HCT116 (cell line): ENCODE measurements around the gene TRIP13. TPM values are rescaled to one million over a fixed set of nuclear protein-coding genes. Genes with fewer than 3 reads are reported as not detected.

Experiments used
- ATAC-seq: fragments of 200-7000 bp; cut with Tn5 transposase; 2 replicates; pipeline ENCODE4 v1.9.1; 2020; ENCODE audit warnings: mild to moderate bottlenecking, moderate library complexity
- BruUV-seq: library from RNA; stranded (reverse); fragments of 400-500 nt; replicated peaks from 2 replicates; lab custom pipeline; 2021; lab: Mats Ljungman, UMichigan
- CTCF ChIA-PET: fragments of 300-600 bp; sonication (Branson Sonifier 250); formaldehyde crosslinking; loops from one replicate; lab custom pipeline; 2021; ENCODE audit warnings: antibody characterized with exemption; lab: Charles Lee
- POLR2A ChIA-PET: fragments of 300-600, 350-600 bp; sonication (Branson Sonifier 250); formaldehyde crosslinking; loops from one replicate; lab custom pipeline; 2021; ENCODE audit warnings: antibody characterized with exemption; lab: Charles Lee
- RAD21 ChIA-PET, 2 experiments: fragments of 300-600 bp; sonication (Branson Sonifier 250); formaldehyde crosslinking; loops; one replicate each; lab custom pipeline; 2023; ENCODE audit warnings: low total read pairs in 2 of 2; ENCODE audit not compliant: uncharacterized antibody in 2 of 2, unreplicated experiment in 2 of 2, low non-redundant PET in 1 of 2; lab: Charles Lee
- DNase-seq: peaks from one replicate; pipeline ENCODE4 v3.0.0-alpha.2; 2010; ENCODE audit warnings: low read depth, low spot score
- H2AFZ ChIP-seq: fragments of 200-600 bp; shearing (Covaris generic), sonication (generic); 2 replicates; pipeline ENCODE4 v1.6.1; 2017; ENCODE audit warnings: low read depth, mixed run types, mixed read lengths, antibody characterized with exemption, low read length; ENCODE audit not compliant: poor library complexity, severe bottlenecking
- H3K27ac ChIP-seq: 2 replicates; pipeline ENCODE4 v1.5.1; 2012; ENCODE audit warnings: low read depth, low read length
- H3K27me3 ChIP-seq: fragments of 200-600 bp; sonication (generic); 2 replicates; pipeline ENCODE4 v1.6.1; 2016; ENCODE audit warnings: mixed run types, low read length, mixed read lengths; ENCODE audit not compliant: insufficient read depth
- H3K36me3 ChIP-seq, 2 experiments: fragments of 200-500 bp in 1 of 2; fragments of 200-600 bp in 1 of 2; sonication (Bioruptor generic) in 1 of 2; sonication (generic) in 1 of 2; 2 replicates each; pipeline versions ENCODE4 v1.5.1 to v1.6.1; 2014 to 2016; ENCODE audit warnings: low read length in 2 of 2, inconsistent platforms in 1 of 2, mixed read lengths in 1 of 2, mixed run types in 1 of 2; ENCODE audit not compliant: insufficient read depth in 2 of 2, control insufficient read depth in 1 of 2
- H3K4me1 ChIP-seq, 2 experiments: fragments of 200-600 bp in 1 of 2; sonication (generic) in 1 of 2; 2 replicates each; pipeline versions ENCODE4 v1.5.1 to v1.6.1; 2012 to 2017; ENCODE audit warnings: low read length in 2 of 2, inconsistent platforms in 1 of 2, mild to moderate bottlenecking in 1 of 2, mixed read lengths in 1 of 2, mixed run types in 1 of 2, moderate library complexity in 1 of 2; ENCODE audit not compliant: insufficient read depth in 2 of 2, control insufficient read depth in 1 of 2
- H3K4me2 ChIP-seq: fragments of 200-600 bp; sonication (generic); 2 replicates; pipeline ENCODE4 v1.6.1; 2017; ENCODE audit warnings: mixed run types, low read length, mixed read lengths
- H3K4me3 ChIP-seq, 2 experiments: fragments of 200-600 bp in 1 of 2; sonication (generic) in 1 of 2; replicated peaks in 1 of 2; 2 replicates each; pipeline ENCODE4 v1.5.1; 2011 to 2016; ENCODE audit warnings: low read length in 2 of 2, control low read depth in 1 of 2, low read depth in 1 of 2, mild to moderate bottlenecking in 1 of 2, mixed read lengths in 1 of 2, mixed run types in 1 of 2
- H3K79me2 ChIP-seq: fragments of 200-600 bp; sonication (generic); 2 replicates; pipeline ENCODE4 v1.6.1; 2017; ENCODE audit warnings: mild to moderate bottlenecking, mixed run types, low read length, moderate library complexity, mixed read lengths; ENCODE audit not compliant: insufficient read depth
- H3K9ac ChIP-seq: fragments of 200-600 bp; sonication (generic); 2 replicates; pipeline ENCODE4 v1.6.1; 2016; ENCODE audit warnings: low read length, mixed read lengths
- H3K9me2 ChIP-seq: fragments of 200-600 bp; sonication (generic), shearing (Covaris generic); 2 replicates; pipeline ENCODE4 v1.6.1; 2017; ENCODE audit warnings: mixed run types, mild to moderate bottlenecking, moderate library complexity; ENCODE audit not compliant: insufficient read depth
- H3K9me3 ChIP-seq, 2 experiments: fragments of 200-500 bp in 1 of 2; fragments of 200-600 bp in 1 of 2; sonication (Bioruptor generic) in 1 of 2; sonication (generic) in 1 of 2; 2 replicates each; pipeline ENCODE4 v1.6.1; 2014 to 2017; ENCODE audit warnings: low read length in 2 of 2, mixed read lengths in 2 of 2, inconsistent platforms in 1 of 2, low read depth in 1 of 2, mild to moderate bottlenecking in 1 of 2, mixed run types in 1 of 2, moderate library complexity in 1 of 2; ENCODE audit not compliant: control insufficient read depth in 1 of 2, insufficient read depth in 1 of 2
- H4K20me1 ChIP-seq: fragments of 200-600 bp; sonication (generic), shearing (Covaris generic); 2 replicates; pipeline ENCODE4 v1.6.1; 2017; ENCODE audit warnings: mixed run types, mild to moderate bottlenecking, moderate library complexity; ENCODE audit not compliant: insufficient read depth
- CBX3 ChIP-seq: IDR thresholded peaks from 2 replicates; pipeline ENCODE4 v1.6.1; 2012; ENCODE audit warnings: low read depth
- CEBPB ChIP-seq: IDR thresholded peaks from 2 replicates; pipeline ENCODE4 v1.6.1; 2012; ENCODE audit warnings: low read depth
- ELF1 ChIP-seq: IDR thresholded peaks from 2 replicates; pipeline ENCODE4 v1.6.1; 2012; ENCODE audit warnings: low read depth, borderline replicate concordance
- FOSL1 ChIP-seq: IDR thresholded peaks from 2 replicates; pipeline ENCODE4 v1.6.1; 2012; ENCODE audit warnings: low read depth
- MAX ChIP-seq: IDR thresholded peaks from 2 replicates; pipeline ENCODE4 v1.6.1; 2012
- POLR2A ChIP-seq: IDR thresholded peaks from 2 replicates; pipeline ENCODE4 v1.7.0; 2011; ENCODE audit warnings: borderline replicate concordance; ENCODE audit not compliant: insufficient read depth, insufficient read length; ENCODE audit errors: extremely low read depth
- SIN3A ChIP-seq: IDR thresholded peaks from 2 replicates; pipeline ENCODE4 v1.6.1; 2012; ENCODE audit warnings: low read depth
- SRF ChIP-seq: IDR thresholded peaks from 2 replicates; pipeline ENCODE4 v1.6.1; 2012; ENCODE audit warnings: low read depth
- TCF7L2 ChIP-seq: IDR thresholded peaks from 2 replicates; pipeline ENCODE4 v1.7.0; 2011; ENCODE audit warnings: borderline replicate concordance, inconsistent platforms; ENCODE audit not compliant: insufficient read depth, insufficient read length; ENCODE audit errors: extremely low read depth
- YY1 ChIP-seq: IDR thresholded peaks from 2 replicates; pipeline ENCODE4 v1.6.1; 2011; ENCODE audit warnings: low read length, low read depth, moderate library complexity, mild to moderate bottlenecking; ENCODE audit not compliant: insufficient replicate concordance; ENCODE audit errors: extremely low read depth
- ZFX ChIP-seq: fragments of 450-650 bp; IDR thresholded peaks from 2 replicates; pipeline ENCODE4 v1.6.1; 2017
- ZNF274 ChIP-seq: fragments of 200-500 bp; sonication (Bioruptor generic); IDR thresholded peaks from 2 replicates; pipeline ENCODE4 v1.6.1; 2014; ENCODE audit warnings: mild to moderate bottlenecking, low read depth, low read length, inconsistent platforms
- intact Hi-C: fragments of 100-400 bp; cut with micrococcal nuclease; formaldehyde crosslinking; loops from 2 replicates; pipeline ENCODE4 v1.10.0; 2022
- total RNA-seq: library from RNA; stranded (reverse); gene quantifications from one replicate; pipeline ENCODE4 v1.2.1, GENCODE V29; 2021; ENCODE audit not compliant: unreplicated experiment
- TF ChIP-seq, protein P1 (sequence below): IDR thresholded peaks from 2 replicates; pipeline ENCODE4 v1.6.1; 2012; ENCODE audit warnings: low read depth
- TF ChIP-seq, protein P2 (sequence below), 3 experiments: fragments of 200-600 bp in 1 of 3; sonication (generic) in 1 of 3; IDR thresholded peaks in 2 of 3; conservative IDR thresholded peaks in 1 of 3; 2 replicates each; pipeline ENCODE4 v1.5.1; 2012 to 2017; ENCODE audit warnings: low read depth in 2 of 3, low read length in 2 of 3, antibody characterized with exemption in 1 of 3, borderline replicate concordance in 1 of 3, control low read depth in 1 of 3, mild to moderate bottlenecking in 1 of 3, mixed read lengths in 1 of 3, mixed run types in 1 of 3, moderate library complexity in 1 of 3; ENCODE audit not compliant: insufficient read depth in 1 of 3

Gene TRIP13
- total RNA-seq, 1 experiment from 2014 or later = 45.0 TPM

DNA sequence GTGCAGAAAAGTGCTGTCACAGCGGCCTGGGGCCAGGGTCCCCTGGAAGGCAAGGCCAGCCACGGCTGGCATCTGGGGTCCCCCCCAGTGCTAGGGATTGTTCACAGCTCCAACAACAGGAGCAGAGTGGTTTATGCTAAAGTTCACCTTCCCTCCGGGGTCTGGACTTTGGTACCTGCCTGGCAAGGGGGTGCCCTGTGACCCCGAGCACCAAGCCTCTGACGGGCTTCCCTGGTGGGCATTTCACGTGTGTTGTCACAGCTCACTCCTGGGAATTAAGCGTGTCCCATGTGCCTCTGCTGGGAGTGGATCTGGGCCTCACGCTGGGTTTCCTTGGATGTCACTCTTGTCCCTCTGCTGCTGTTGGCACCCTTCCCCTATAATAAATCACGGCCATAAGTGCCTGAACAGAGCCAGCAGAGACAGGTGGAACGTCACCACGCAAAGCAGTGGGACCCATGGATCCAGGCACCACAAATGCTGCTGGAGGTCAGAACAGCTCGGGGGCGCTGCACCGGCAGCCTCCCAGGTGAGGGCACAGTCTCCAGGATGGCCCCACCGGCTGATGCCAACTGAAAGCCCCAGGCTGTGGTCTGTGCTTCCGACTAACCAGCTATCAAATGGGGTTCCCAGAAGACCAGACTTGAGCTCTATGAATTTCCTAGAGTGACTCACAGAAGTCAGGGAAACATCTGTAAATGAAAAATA lies 24.1 kb upstream of the TRIP13 start:
- RAD21 ChIA-PET = no interaction called here
- no TSS peak for BruUV-seq
- Histone ChIP-seq H2AFZ (no peak overlapping the region), H3K9me3 (no peaks in the 10 kb centered on the region), H3K9me2 (no peaks in the 10 kb centered on the region), H3K36me3 (peaks cover 53 to 66% of the 10 kb centered on the region in 2 experiments), H3K27me3 (no peaks in the 10 kb centered on the region), H3K27ac (no peak overlapping the region), H4K20me1 (no peaks in the 10 kb centered on the region), H3K4me3 (no peak overlapping the region), H3K4me2 (no peak overlapping the region), H3K4me1 (no peaks in the 10 kb centered on the region), H3K79me2 (peaks cover 9% of the 10 kb centered on the region; the same call in 1 of the 2 replicates), H3K9ac (no peak overlapping the region)
- ATAC-seq (no peak), DNase-seq (no peak)
- POLR2A ChIA-PET = no interaction called here
- intact Hi-C loops = no loop called here
- TF ChIP-seq FOSL1 (no peak), MAX (no peak)
- CTCF ChIA-PET = no interaction called here

GRCh38 chr5:870956-871355 lies 21.7 kb upstream of the TRIP13 start:
- Histone ChIP-seq H3K36me3 (peaks cover 60 to 77% of the 10 kb centered on the region in 2 experiments), H3K9me3 (no peaks in the 10 kb centered on the region), H3K4me3 (no peak overlapping the region), H3K27me3 (no peaks in the 10 kb centered on the region), H4K20me1 (no peaks in the 10 kb centered on the region), H2AFZ (no peak overlapping the region), H3K4me2 (no peak overlapping the region), H3K4me1 (no peaks in the 10 kb centered on the region), H3K9me2 (no peaks in the 10 kb centered on the region), H3K79me2 (peaks cover 28% of the 10 kb centered on the region; the same call in 1 of the 2 replicates), H3K9ac (no peak overlapping the region), H3K27ac (no peak overlapping the region)
- ChIA-PET RAD21 (no interaction called here), POLR2A (no interaction called here), CTCF (no interaction called here)
- DNase-seq = no peak
- intact Hi-C loops = no loop called here
- no peak for ATAC-seq
- TF ChIP-seq CEBPB = no peak
- TF ChIP-seq CBX3 = no peak
- TF ChIP-seq ELF1 = no peak
- no peak for TF ChIP-seq ZNF274
- no peak for TF ChIP-seq SIN3A
- no peak for TF ChIP-seq TCF7L2
- TF ChIP-seq, protein P1, sequence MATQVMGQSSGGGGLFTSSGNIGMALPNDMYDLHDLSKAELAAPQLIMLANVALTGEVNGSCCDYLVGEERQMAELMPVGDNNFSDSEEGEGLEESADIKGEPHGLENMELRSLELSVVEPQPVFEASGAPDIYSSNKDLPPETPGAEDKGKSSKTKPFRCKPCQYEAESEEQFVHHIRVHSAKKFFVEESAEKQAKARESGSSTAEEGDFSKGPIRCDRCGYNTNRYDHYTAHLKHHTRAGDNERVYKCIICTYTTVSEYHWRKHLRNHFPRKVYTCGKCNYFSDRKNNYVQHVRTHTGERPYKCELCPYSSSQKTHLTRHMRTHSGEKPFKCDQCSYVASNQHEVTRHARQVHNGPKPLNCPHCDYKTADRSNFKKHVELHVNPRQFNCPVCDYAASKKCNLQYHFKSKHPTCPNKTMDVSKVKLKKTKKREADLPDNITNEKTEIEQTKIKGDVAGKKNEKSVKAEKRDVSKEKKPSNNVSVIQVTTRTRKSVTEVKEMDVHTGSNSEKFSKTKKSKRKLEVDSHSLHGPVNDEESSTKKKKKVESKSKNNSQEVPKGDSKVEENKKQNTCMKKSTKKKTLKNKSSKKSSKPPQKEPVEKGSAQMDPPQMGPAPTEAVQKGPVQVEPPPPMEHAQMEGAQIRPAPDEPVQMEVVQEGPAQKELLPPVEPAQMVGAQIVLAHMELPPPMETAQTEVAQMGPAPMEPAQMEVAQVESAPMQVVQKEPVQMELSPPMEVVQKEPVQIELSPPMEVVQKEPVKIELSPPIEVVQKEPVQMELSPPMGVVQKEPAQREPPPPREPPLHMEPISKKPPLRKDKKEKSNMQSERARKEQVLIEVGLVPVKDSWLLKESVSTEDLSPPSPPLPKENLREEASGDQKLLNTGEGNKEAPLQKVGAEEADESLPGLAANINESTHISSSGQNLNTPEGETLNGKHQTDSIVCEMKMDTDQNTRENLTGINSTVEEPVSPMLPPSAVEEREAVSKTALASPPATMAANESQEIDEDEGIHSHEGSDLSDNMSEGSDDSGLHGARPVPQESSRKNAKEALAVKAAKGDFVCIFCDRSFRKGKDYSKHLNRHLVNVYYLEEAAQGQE = no peak
- no peak for TF ChIP-seq ZFX
- TF ChIP-seq, protein P2, sequence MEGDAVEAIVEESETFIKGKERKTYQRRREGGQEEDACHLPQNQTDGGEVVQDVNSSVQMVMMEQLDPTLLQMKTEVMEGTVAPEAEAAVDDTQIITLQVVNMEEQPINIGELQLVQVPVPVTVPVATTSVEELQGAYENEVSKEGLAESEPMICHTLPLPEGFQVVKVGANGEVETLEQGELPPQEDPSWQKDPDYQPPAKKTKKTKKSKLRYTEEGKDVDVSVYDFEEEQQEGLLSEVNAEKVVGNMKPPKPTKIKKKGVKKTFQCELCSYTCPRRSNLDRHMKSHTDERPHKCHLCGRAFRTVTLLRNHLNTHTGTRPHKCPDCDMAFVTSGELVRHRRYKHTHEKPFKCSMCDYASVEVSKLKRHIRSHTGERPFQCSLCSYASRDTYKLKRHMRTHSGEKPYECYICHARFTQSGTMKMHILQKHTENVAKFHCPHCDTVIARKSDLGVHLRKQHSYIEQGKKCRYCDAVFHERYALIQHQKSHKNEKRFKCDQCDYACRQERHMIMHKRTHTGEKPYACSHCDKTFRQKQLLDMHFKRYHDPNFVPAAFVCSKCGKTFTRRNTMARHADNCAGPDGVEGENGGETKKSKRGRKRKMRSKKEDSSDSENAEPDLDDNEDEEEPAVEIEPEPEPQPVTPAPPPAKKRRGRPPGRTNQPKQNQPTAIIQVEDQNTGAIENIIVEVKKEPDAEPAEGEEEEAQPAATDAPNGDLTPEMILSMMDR (IDR thresholded peaks at IDR 0.05 in 2 of 3, conservative IDR thresholded peaks at IDR 0.05 in 1 of 3; ENCODE audit: borderline replicate concordance in 1 of 3, insufficient read depth in 1 of 3, low read depth in 2 of 3, low read length in 2 of 3) = no peak
- TF ChIP-seq POLR2A = no peak
- no peak for TF ChIP-seq SRF
- TF ChIP-seq YY1 = no peak
- no TSS peak for BruUV-seq
